GM23248 (cell line): Measurements from ENCODE around the gene ATXN2L.
"Not testable (repeated sequence)": the region's sequence is repeated elsewhere in the genome, so short reads cannot be mapped to it uniquely, and the experiment has no call there.

Experiments used
- EZH2 ChIP-seq: fragments of 200-600 bp; sonication (generic); IDR thresholded peaks from 2 replicates; pipeline ENCODE4 v1.6.1; 2018; ENCODE audit warnings: antibody characterized with exemption, mild to moderate bottlenecking; ENCODE audit not compliant: insufficient read depth, poor library complexity, severe bottlenecking
- EZH2phosphoT487 ChIP-seq: fragments of 200-600 bp; sonication (generic); IDR thresholded peaks from 2 replicates; pipeline ENCODE4 v1.6.1; 2018; ENCODE audit warnings: antibody characterized with exemption, moderate library complexity, mild to moderate bottlenecking, low read depth; ENCODE audit not compliant: insufficient read depth

- TF ChIP-seq EZH2, EZH2phosphoT487: not testable (repeated sequence)
These were observed 44.8 kb downstream of the ATXN2L start for GRCh38 chr16:28867646-28868045.
